GM12878 (cell line): ENCODE data around the gene PDZD7. TPM values are rescaled to one million over a fixed set of nuclear protein-coding genes. Genes with fewer than 3 reads are reported as not detected.

Experiments
- ATAC-seq: fragments of 200-7000 bp; cut with Tn5 transposase; 3 replicates; pipeline ENCODE4 v1.9.1; 2020; ENCODE audit warnings: mild to moderate bottlenecking, moderate library complexity
- BruUV-seq: library from RNA; stranded (reverse); fragments of 400-500 nt; replicated peaks from 2 replicates; lab custom pipeline; 2021; lab: Mats Ljungman, UMichigan
- CTCF ChIA-PET: fragments of 300-600 bp; sonication (Branson Sonifier 250); formaldehyde crosslinking; extraction: SDS; loops from one replicate; lab custom pipeline; 2021; ENCODE audit warnings: inconsistent platforms; lab: Yijun Ruan, JAX
- POLR2A ChIA-PET: fragments of 350-600 bp; formaldehyde crosslinking; extraction: SDS; loops from one replicate; lab custom pipeline; 2021; ENCODE audit warnings: inconsistent platforms; lab: Charles Lee
- RAD21 ChIA-PET: fragments of 300-600 bp; sonication (Branson Sonifier 250); formaldehyde crosslinking; loops from one replicate; lab custom pipeline; 2023; ENCODE audit warnings: antibody characterized with exemption; ENCODE audit not compliant: unreplicated experiment; lab: Charles Lee
- SMC1A ChIA-PET: fragments of 300-600 bp; sonication (Branson Sonifier 250); formaldehyde crosslinking; loops from one replicate; lab custom pipeline; 2023; ENCODE audit not compliant: unreplicated experiment, uncharacterized antibody; lab: Charles Lee
- DNase-seq: peaks from one replicate; pipeline ENCODE4 v3.0.0-alpha.2; 2011; ENCODE audit warnings: low read depth, low spot score
- FAIRE-seq: peaks from 3 replicates; lab custom pipeline; 2011; peaks lifted over from hg19 to GRCh38; lab: Jason Lieb, UNC
- H2AFZ ChIP-seq: 2 replicates; pipeline ENCODE4 v1.6.0; 2011; ENCODE audit warnings: low read depth, low read length, control low read depth; ENCODE audit not compliant: control insufficient read depth
- H3K27ac ChIP-seq: 2 replicates; pipeline ENCODE4 v1.5.1; 2011; ENCODE audit warnings: control low read depth; ENCODE audit not compliant: control insufficient read depth, insufficient read depth
- H3K27me3 ChIP-seq, 2 experiments: replicated peaks in 1 of 2; 2 replicates each; pipeline versions ENCODE4 v1.6.0 to v1.6.1; 2011; ENCODE audit warnings: low read length in 1 of 2; ENCODE audit not compliant: control insufficient read depth in 2 of 2, insufficient read depth in 2 of 2
- H3K36me3 ChIP-seq, 2 experiments: 2 replicates each; pipeline ENCODE4 v1.5.1; 2011; ENCODE audit warnings: low read length in 1 of 2; ENCODE audit not compliant: control insufficient read depth in 2 of 2, insufficient read depth in 2 of 2
- H3K4me1 ChIP-seq: 2 replicates; pipeline ENCODE4 v1.6.1; 2011; ENCODE audit warnings: mild to moderate bottlenecking, low read length, moderate library complexity, mixed read lengths; ENCODE audit not compliant: control insufficient read depth, insufficient read depth
- H3K4me2 ChIP-seq: 2 replicates; pipeline ENCODE4 v1.6.0; 2011; ENCODE audit warnings: control low read depth; ENCODE audit not compliant: control insufficient read depth, insufficient read depth
- H3K4me3 ChIP-seq: fragments of 200-600 bp; sonication (generic); 2 replicates; pipeline ENCODE4 v1.5.1; 2016
- H3K79me2 ChIP-seq: 2 replicates; pipeline ENCODE4 v1.6.0; 2011; ENCODE audit warnings: low read length; ENCODE audit not compliant: control insufficient read depth, insufficient read depth
- H3K9ac ChIP-seq: 2 replicates; pipeline ENCODE4 v1.8.0; 2011; ENCODE audit warnings: low read length, control low read depth, mixed read lengths; ENCODE audit not compliant: control insufficient read depth, insufficient read depth
- H3K9me3 ChIP-seq: replicated peaks from 3 replicates; pipeline ENCODE4 v1.5.1; 2011; ENCODE audit warnings: mild to moderate bottlenecking, low read length; ENCODE audit not compliant: control insufficient read depth, insufficient read depth
- H4K20me1 ChIP-seq: 2 replicates; pipeline ENCODE4 v1.6.0; 2011; ENCODE audit not compliant: control insufficient read depth, insufficient read depth
- ATF7 ChIP-seq: fragments of 450-650 bp; IDR thresholded peaks from 2 replicates; pipeline ENCODE4 v1.6.1; 2016; ENCODE audit warnings: low read depth, mild to moderate bottlenecking
- IKZF2 ChIP-seq, 2 experiments: fragments of 450-650 bp; IDR thresholded peaks; 2 replicates each; pipeline ENCODE4 v1.6.1; 2017; ENCODE audit warnings: mild to moderate bottlenecking in 2 of 2, moderate library complexity in 2 of 2
- MEF2A ChIP-seq: IDR thresholded peaks from 2 replicates; pipeline ENCODE4 v1.6.1; 2011; ENCODE audit warnings: low read depth, mild to moderate bottlenecking, low read length, moderate library complexity; ENCODE audit not compliant: insufficient read depth
- POU2F2 ChIP-seq: IDR thresholded peaks from 3 replicates; pipeline ENCODE4 v1.6.1; 2011; ENCODE audit warnings: low read depth, mild to moderate bottlenecking, low read length, borderline replicate concordance
- RAD51 ChIP-seq: fragments of 450-650 bp; IDR thresholded peaks from 2 replicates; pipeline ENCODE4 v1.6.1; 2016; ENCODE audit warnings: moderate library complexity, mild to moderate bottlenecking, inconsistent platforms
- RUNX3 ChIP-seq: IDR thresholded peaks from 2 replicates; pipeline ENCODE4 v1.6.1; 2012; ENCODE audit warnings: low read length, inconsistent platforms
- WGBS: methylation state at CpG from one replicate; pipeline ENCODE4 v1.1.6; 2016; ENCODE audit warnings: low lambda C conversion rate; ENCODE audit not compliant: insufficient replicate concordance, insufficient coverage; ENCODE audit errors: missing lambda C conversion rate; 5-methylcytosine and 5-hydroxymethylcytosine counted together
- in situ Hi-C: fragments of 300-500 bp; cut with MboI; formaldehyde crosslinking; loops from 9 replicates; pipeline ENCODE4 v1.14.3; 2018; ENCODE audit warnings: mixed read lengths
- intact Hi-C: fragments of 100-400 bp; cut with micrococcal nuclease; formaldehyde crosslinking; loops from one replicate; pipeline ENCODE4 v1.14.2; 2022; ENCODE audit not compliant: unreplicated experiment
- polyA plus RNA-seq, 11 experiments: library from polyadenylated mRNA; depleted of rRNA in 4 of 11; unstranded in 6 of 11; stranded (reverse) in 5 of 11; fragments of >200 nt; fragmentation: Nextera tagmentation in 4 of 11; fragmentation: Illumina TruSeq in 1 of 11; extraction: Ambion mirVana in 4 of 11; extraction: Trizol in 1 of 11; gene quantifications; 1 replicate in 1 of 11; 2 replicates in 10 of 11; pipeline versions ENCODE4 v1.2.1 to v1.2.3, GENCODE V29; 2011 to 2016; ENCODE audit warnings: inconsistent platforms in 2 of 11, missing spikeins in 2 of 11, low read depth in 1 of 11
- total RNA-seq, 4 experiments: library from RNA; depleted of rRNA in 3 of 4; stranded (reverse); fragments of >200 nt in 3 of 4; fragmentation: Illumina TruSeq in 1 of 4; extraction: Trizol in 1 of 4; gene quantifications; 2 replicates each; pipeline versions ENCODE4 v1.2.1 to v1.2.3, GENCODE V29; 2013 to 2021
- TF ChIP-seq, protein P1 (sequence below), 3 experiments: IDR thresholded peaks in 2 of 3; conservative IDR thresholded peaks in 1 of 3; 2 replicates each; pipeline ENCODE4 v1.5.1; 2011; ENCODE audit warnings: low read depth in 3 of 3, low read length in 3 of 3, mild to moderate bottlenecking in 3 of 3, control low read depth in 2 of 3, moderate library complexity in 2 of 3, inconsistent platforms in 1 of 3, mixed read lengths in 1 of 3; ENCODE audit not compliant: control insufficient read depth in 2 of 3, insufficient read depth in 1 of 3; ENCODE audit errors: extremely low read depth in 1 of 3
- TF ChIP-seq, protein P2 (sequence below): fragments of 450-650 bp; IDR thresholded peaks from 2 replicates; pipeline ENCODE4 v1.6.1; 2017; ENCODE audit warnings: mild to moderate bottlenecking, moderate library complexity
- TF ChIP-seq, protein P3 (sequence below): fragments of 450-650 bp; formaldehyde crosslinking; IDR thresholded peaks from 2 replicates; pipeline ENCODE4 v1.5.0; 2022; ENCODE audit warnings: mild to moderate bottlenecking, missing genetic modification characterization

The PDZD7 gene
- total and polyA plus RNA-seq, 10 of the 15 experiments (the other 5 are each of a cell fraction or from before 2014, with no cell fraction given), result 0.01 to 0.20 (median 0.03) TPM; not detected in 7

DNA sequence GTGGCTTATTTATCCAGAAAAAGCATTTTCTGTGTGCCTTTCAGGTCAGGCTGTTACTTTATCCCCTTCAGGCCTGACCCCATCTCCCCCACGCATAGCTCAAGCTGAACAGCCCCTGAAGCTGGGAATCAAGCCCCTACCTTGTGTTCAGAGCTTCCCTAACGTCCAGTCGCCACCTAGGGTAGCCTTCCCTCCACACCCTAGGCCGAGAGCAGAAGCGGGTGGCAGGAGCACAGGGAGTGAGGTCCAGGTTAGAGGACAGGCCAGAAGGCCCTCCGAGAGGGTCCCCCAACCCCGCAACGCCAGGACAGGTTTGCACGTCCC, 62.1 kb downstream of the PDZD7 start (continued):
- TF ChIP-seq, protein P1, sequence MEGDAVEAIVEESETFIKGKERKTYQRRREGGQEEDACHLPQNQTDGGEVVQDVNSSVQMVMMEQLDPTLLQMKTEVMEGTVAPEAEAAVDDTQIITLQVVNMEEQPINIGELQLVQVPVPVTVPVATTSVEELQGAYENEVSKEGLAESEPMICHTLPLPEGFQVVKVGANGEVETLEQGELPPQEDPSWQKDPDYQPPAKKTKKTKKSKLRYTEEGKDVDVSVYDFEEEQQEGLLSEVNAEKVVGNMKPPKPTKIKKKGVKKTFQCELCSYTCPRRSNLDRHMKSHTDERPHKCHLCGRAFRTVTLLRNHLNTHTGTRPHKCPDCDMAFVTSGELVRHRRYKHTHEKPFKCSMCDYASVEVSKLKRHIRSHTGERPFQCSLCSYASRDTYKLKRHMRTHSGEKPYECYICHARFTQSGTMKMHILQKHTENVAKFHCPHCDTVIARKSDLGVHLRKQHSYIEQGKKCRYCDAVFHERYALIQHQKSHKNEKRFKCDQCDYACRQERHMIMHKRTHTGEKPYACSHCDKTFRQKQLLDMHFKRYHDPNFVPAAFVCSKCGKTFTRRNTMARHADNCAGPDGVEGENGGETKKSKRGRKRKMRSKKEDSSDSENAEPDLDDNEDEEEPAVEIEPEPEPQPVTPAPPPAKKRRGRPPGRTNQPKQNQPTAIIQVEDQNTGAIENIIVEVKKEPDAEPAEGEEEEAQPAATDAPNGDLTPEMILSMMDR (IDR thresholded peaks at IDR 0.05 in 2 of 3, conservative IDR thresholded peaks at IDR 0.05 in 1 of 3; ENCODE audit: control insufficient read depth in 2 of 3, extremely low read depth in 1 of 3, insufficient read depth in 1 of 3, low read depth in 3 of 3, low read length in 3 of 3), result no peak
- TF ChIP-seq MEF2A, result no peak

DNA sequence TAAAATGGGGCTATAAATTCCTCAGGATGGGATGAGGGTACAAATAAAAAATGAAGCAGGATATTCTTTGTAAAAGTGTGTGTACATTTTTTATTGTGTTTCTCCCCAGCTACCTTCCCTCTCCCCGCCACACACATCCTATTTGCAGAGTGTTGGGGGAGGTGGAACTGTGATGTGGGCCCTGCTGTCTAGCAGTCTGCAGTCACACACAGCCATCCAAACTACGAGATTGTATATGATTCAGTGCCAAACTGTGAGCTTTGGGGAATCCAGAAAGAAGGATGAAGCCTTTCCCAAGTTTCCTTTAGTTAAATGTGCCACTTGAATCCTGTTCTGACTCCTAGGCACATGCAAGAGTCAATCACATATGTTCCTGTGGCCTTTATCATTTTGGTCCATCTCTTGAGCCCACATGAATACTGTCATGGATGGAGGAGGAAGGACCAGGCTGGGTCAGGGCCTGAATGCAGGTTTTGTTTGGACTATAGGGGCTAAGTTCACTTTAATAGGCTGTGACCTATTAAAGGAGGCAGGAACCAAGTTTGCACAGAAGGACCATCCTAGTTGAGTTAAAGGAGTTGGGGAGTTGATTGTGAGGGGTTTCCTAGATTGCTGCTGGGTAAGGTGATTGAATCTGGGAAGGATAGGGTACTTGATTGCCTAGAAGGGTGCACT, 62.7 kb downstream of the PDZD7 start:
- H3K4me2 ChIP-seq, result no peak overlapping the region
- no peak overlapping the region for H3K4me3 ChIP-seq
- DNase-seq, result no peak
- CTCF ChIA-PET, result interaction anchor here (0.8 to 4.6 kb wide), 5 partner anchors 10 to 128 kb away, joined by 3 to 29 read pairs (median 5); no protein-coding TSS in a partner anchor
- BruUV-seq, result no TSS peak
- POLR2A ChIA-PET, result interaction anchor here (2.3 kb wide), 1 partner anchor 17 kb away, joined by 6 read pairs; no protein-coding TSS in a partner anchor
- 93% methylated on average over 2 of the region's 2 CpGs for WGBS
- peaks cover 2 to 4% of the 10 kb centered on the region in 2 experiments; a peak in 3 of 4 replicates for H3K36me3 ChIP-seq
- H3K27ac ChIP-seq, result no peak overlapping the region
- peaks cover 3% of the 10 kb centered on the region; the same call in 1 of the 2 replicates for H3K4me1 ChIP-seq
- H3K79me2 ChIP-seq, result no peaks in the 10 kb centered on the region
- intact Hi-C loops (no loop called here), in situ Hi-C loops (no loop called here)
- H2AFZ ChIP-seq, result no peak overlapping the region
- H3K9me3 ChIP-seq, result no peaks in the 10 kb centered on the region
- H4K20me1 ChIP-seq, result no peaks in the 10 kb centered on the region
- no peak for ATAC-seq
- SMC1A ChIA-PET, result interaction anchor here (1.4 kb wide), 1 partner anchor 11 kb away, joined by 4 read pairs; no protein-coding TSS in a partner anchor
- H3K27me3 ChIP-seq, result no peaks in the 10 kb centered on the region
- RAD21 ChIA-PET, result no interaction called here
- no peak overlapping the region for H3K9ac ChIP-seq
- no peak for FAIRE-seq
- TF ChIP-seq, protein P2, sequence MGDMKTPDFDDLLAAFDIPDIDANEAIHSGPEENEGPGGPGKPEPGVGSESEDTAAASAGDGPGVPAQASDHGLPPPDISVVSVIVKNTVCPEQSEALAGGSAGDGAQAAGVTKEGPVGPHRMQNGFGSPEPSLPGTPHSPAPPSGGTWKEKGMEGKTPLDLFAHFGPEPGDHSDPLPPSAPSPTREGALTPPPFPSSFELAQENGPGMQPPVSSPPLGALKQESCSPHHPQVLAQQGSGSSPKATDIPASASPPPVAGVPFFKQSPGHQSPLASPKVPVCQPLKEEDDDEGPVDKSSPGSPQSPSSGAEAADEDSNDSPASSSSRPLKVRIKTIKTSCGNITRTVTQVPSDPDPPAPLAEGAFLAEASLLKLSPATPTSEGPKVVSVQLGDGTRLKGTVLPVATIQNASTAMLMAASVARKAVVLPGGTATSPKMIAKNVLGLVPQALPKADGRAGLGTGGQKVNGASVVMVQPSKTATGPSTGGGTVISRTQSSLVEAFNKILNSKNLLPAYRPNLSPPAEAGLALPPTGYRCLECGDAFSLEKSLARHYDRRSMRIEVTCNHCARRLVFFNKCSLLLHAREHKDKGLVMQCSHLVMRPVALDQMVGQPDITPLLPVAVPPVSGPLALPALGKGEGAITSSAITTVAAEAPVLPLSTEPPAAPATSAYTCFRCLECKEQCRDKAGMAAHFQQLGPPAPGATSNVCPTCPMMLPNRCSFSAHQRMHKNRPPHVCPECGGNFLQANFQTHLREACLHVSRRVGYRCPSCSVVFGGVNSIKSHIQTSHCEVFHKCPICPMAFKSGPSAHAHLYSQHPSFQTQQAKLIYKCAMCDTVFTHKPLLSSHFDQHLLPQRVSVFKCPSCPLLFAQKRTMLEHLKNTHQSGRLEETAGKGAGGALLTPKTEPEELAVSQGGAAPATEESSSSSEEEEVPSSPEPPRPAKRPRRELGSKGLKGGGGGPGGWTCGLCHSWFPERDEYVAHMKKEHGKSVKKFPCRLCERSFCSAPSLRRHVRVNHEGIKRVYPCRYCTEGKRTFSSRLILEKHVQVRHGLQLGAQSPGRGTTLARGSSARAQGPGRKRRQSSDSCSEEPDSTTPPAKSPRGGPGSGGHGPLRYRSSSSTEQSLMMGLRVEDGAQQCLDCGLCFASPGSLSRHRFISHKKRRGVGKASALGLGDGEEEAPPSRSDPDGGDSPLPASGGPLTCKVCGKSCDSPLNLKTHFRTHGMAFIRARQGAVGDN, result no peak
- TF ChIP-seq ATF7 (no peak), RUNX3 (no peak), POU2F2 (no peak), RAD51 (no peak), IKZF2 (IDR thresholded peaks at IDR 0.05) (no peak)
- TF ChIP-seq, protein P3, sequence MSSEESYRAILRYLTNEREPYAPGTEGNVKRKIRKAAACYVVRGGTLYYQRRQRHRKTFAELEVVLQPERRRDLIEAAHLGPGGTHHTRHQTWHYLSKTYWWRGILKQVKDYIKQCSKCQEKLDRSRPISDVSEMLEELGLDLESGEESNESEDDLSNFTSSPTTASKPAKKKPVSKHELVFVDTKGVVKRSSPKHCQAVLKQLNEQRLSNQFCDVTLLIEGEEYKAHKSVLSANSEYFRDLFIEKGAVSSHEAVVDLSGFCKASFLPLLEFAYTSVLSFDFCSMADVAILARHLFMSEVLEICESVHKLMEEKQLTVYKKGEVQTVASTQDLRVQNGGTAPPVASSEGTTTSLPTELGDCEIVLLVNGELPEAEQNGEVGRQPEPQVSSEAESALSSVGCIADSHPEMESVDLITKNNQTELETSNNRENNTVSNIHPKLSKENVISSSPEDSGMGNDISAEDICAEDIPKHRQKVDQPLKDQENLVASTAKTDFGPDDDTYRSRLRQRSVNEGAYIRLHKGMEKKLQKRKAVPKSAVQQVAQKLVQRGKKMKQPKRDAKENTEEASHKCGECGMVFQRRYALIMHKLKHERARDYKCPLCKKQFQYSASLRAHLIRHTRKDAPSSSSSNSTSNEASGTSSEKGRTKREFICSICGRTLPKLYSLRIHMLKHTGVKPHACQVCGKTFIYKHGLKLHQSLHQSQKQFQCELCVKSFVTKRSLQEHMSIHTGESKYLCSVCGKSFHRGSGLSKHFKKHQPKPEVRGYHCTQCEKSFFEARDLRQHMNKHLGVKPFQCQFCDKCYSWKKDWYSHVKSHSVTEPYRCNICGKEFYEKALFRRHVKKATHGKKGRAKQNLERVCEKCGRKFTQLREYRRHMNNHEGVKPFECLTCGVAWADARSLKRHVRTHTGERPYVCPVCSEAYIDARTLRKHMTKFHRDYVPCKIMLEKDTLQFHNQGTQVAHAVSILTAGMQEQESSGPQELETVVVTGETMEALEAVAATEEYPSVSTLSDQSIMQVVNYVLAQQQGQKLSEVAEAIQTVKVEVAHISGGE (CRISPR knock-in tag), result no peak
